SH-SY5Y (cell line): ENCODE results near the gene GDF11.

Experiments used
- GATA2 ChIP-seq: IDR thresholded peaks from 2 replicates; pipeline ENCODE4 v1.6.1; 2011; ENCODE audit warnings: mild to moderate bottlenecking, low read depth, low read length
- GATA3 ChIP-seq: IDR thresholded peaks from 2 replicates; pipeline ENCODE4 v1.6.1; 2011; ENCODE audit warnings: low read depth, mild to moderate bottlenecking, low read length, moderate library complexity

DNA sequence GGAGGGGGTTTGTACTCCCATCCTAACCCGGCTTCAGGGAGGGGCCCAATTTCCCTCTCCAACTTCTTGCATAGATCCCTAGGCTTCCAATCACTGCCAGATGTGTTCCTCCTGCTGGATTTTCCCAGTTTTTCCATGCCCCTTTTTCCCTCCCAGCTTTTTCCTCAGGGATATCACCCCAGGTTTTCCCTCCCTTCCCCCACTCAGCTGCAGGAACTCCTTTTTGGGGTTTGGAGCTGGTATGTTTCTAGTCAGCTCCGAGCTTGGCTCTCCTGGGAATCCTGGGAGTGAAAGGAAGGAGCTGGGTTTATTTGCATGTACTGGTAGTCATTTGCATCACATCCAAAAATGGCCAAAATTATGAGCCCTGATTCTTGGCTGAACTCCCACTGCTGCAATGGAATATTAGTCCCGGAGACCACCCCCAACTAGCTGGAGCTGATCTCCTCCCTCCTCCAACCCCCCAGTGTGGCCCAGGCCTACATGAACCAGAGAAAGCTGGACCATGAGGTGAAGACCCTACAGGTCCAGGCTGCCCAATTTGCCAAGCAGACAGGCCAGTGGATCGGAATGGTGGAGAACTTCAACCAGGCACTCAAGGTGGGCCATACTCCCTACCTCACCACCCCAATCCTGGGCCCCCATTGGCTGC is 24.2 kb upstream of the GDF11 start:
- no peak for TF ChIP-seq GATA2
- no peak for TF ChIP-seq GATA3
